ENCODE data around the gene ENOX2. TPM values are rescaled to one million over a fixed set of nuclear protein-coding genes. Genes with fewer than 3 reads are reported as not detected.

Gene ENOX2
- total RNA-seq, 4 donors from 2014 or later = 1.5 to 10.4 (median 4.6) TPM

- no peaks in the 10 kb centered on the region for H3K27me3 ChIP-seq
- no peaks in the 10 kb centered on the region for H3K36me3 ChIP-seq
- in situ Hi-C loops (cut with MboI; ENCODE audit: low pct_ligation_motif_present in 1 of 4, low pct_unique_long_range_greater_than_20kb in 1 of 4, low sequenced_read_pairs in 3 of 4) = no loop called here
- H3K4me1 ChIP-seq = no peaks in the 10 kb centered on the region
- DNase-seq = no peak
- WGBS, 2 donors (ENCODE audit: low coverage in 1 of 2) = 67% methylated on average over 3 of the region's 3 CpGs; no CpG with 5 or more reads in 1 of the 2 donors
- no peak overlapping the region for H3K27ac ChIP-seq
- no peak for TF ChIP-seq POLR2A (IDR thresholded peaks at IDR 0.05)
- TF ChIP-seq, protein P1, sequence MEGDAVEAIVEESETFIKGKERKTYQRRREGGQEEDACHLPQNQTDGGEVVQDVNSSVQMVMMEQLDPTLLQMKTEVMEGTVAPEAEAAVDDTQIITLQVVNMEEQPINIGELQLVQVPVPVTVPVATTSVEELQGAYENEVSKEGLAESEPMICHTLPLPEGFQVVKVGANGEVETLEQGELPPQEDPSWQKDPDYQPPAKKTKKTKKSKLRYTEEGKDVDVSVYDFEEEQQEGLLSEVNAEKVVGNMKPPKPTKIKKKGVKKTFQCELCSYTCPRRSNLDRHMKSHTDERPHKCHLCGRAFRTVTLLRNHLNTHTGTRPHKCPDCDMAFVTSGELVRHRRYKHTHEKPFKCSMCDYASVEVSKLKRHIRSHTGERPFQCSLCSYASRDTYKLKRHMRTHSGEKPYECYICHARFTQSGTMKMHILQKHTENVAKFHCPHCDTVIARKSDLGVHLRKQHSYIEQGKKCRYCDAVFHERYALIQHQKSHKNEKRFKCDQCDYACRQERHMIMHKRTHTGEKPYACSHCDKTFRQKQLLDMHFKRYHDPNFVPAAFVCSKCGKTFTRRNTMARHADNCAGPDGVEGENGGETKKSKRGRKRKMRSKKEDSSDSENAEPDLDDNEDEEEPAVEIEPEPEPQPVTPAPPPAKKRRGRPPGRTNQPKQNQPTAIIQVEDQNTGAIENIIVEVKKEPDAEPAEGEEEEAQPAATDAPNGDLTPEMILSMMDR (IDR thresholded peaks at IDR 0.05) = no peak
- no peak for TF ChIP-seq EP300 (IDR thresholded peaks at IDR 0.05; ENCODE audit: low read depth)
- TF ChIP-seq POLR2AphosphoS5 (IDR thresholded peaks at IDR 0.05) = no peak
- H3K9me3 ChIP-seq = no peaks in the 10 kb centered on the region
- intact Hi-C loops (cut with DNase I; ENCODE audit: low total_unique reads) = no loop called here
- no peak overlapping the region for H3K4me3 ChIP-seq
Measured at GRCh38 chrX:130705591-130705990, 197.4 kb downstream of the ENOX2 start.

DNA sequence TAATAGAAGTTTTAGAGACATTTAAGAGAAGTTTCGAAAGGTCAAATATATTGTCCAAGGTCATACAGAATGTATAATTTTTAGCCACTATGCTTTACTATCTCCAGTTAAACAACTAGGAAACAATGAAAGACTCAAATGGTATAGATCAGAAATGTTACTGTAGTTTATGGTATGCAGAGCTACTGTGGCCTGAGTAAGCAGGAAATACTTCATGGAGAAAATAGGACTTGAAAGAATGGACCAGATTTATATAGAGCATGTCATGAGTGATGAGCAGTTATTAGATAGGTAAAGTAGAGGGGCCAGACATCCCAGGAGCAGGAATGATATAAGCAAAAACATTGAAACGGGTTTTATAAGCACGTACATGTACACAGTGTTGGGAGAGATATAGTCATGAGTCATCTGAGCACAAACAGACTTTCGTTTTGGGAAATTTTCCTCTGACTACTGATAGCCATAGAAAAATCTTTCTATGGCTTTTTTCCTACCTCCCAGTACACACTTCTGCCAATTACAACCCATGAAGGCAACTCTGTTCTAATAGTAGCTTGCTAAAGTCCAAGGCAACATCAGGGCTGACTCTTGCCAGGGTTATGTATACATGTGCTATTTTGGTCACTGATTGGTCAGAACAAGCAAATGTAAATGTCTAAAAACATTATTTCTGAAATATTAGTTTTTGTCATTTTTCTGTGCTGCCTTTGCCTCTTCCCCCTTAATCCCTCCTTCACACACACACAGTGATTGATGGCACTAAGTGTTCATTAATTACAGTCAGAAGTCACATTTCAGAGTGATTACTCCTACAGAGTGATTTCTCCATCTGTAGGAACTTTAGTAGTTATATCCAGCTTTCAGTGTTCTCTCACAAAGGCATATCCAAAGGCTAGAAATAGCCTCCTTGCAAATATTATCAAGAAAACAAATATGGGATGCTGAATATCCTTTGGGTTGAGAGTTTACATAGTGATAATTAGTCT, 198.7 kb downstream of the ENOX2 start:
- Histone ChIP-seq H3K36me3 (no peaks in the 10 kb centered on the region), H3K4me3 (no peak overlapping the region), H3K9me3 (no peaks in the 10 kb centered on the region), H3K27ac (no peak overlapping the region), H3K4me1 (no peaks in the 10 kb centered on the region), H3K27me3 (no peaks in the 10 kb centered on the region)
- intact Hi-C loops (cut with DNase I; ENCODE audit: low total_unique reads) (no loop called here), in situ Hi-C loops (cut with MboI; ENCODE audit: low pct_ligation_motif_present in 1 of 4, low pct_unique_long_range_greater_than_20kb in 1 of 4, low sequenced_read_pairs in 3 of 4) (no loop called here)
- no peak for DNase-seq
- 50 to 100% methylated on average over 1 to 4 of the region's 4 CpGs for WGBS, 2 donors (ENCODE audit: low coverage in 1 of 2)
- no peak for TF ChIP-seq POLR2A (IDR thresholded peaks at IDR 0.05)
- TF ChIP-seq, protein P1 (IDR thresholded peaks at IDR 0.05) = no peak
- TF ChIP-seq EP300 (IDR thresholded peaks at IDR 0.05; ENCODE audit: low read depth) = no peak
- TF ChIP-seq POLR2AphosphoS5 (IDR thresholded peaks at IDR 0.05) = no peak

GRCh38 chrX:130702867-130703707, 199.9 kb downstream of the ENOX2 start:
- in situ Hi-C loops (cut with MboI; ENCODE audit: low pct_ligation_motif_present in 1 of 4, low pct_unique_long_range_greater_than_20kb in 1 of 4, low sequenced_read_pairs in 3 of 4) = no loop called here
- Histone ChIP-seq H3K4me3 (no peak overlapping the region), H3K27me3 (no peaks in the 10 kb centered on the region), H3K36me3 (no peaks in the 10 kb centered on the region), H3K9me3 (no peaks in the 10 kb centered on the region), H3K27ac (no peak overlapping the region), H3K4me1 (no peaks in the 10 kb centered on the region)
- intact Hi-C loops (cut with DNase I; ENCODE audit: low total_unique reads) = no loop called here
- WGBS, 2 donors (ENCODE audit: low coverage in 1 of 2) = 76% methylated on average over 6 of the region's 6 CpGs; no CpG with 5 or more reads in 1 of the 2 donors
- no peak for DNase-seq
- TF ChIP-seq POLR2AphosphoS5 (IDR thresholded peaks at IDR 0.05) (no peak), POLR2A (IDR thresholded peaks at IDR 0.05) (no peak), EP300 (IDR thresholded peaks at IDR 0.05; ENCODE audit: low read depth) (no peak)
- TF ChIP-seq, protein P1 (IDR thresholded peaks at IDR 0.05) = no peak

DNA sequence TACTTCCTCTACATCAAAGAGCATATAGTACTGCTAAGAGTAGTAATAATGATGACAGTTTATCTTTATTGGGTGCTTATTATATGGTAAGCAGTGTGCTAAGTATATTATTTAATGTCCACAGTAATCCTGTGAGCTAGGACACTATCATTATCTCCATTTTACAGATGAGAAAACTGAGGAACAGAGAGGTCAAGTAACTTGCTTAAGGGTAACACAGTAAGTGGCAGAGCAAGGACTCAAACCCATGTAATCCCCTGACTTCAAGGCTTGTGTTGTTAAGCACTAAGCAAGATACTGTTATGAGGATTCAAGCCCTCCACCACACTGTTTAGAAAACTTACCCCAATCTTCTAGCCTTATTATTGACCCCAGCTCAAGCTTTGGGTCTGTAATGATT, 202.4 kb downstream of the ENOX2 start:
- H3K27ac ChIP-seq = no peak overlapping the region
- no peaks in the 10 kb centered on the region for H3K27me3 ChIP-seq
- H3K36me3 ChIP-seq = no peaks in the 10 kb centered on the region
- no peak overlapping the region for H3K4me3 ChIP-seq
- intact Hi-C loops (cut with DNase I; ENCODE audit: low total_unique reads) (no loop called here), in situ Hi-C loops (cut with MboI; ENCODE audit: low pct_ligation_motif_present in 1 of 4, low pct_unique_long_range_greater_than_20kb in 1 of 4, low sequenced_read_pairs in 3 of 4) (no loop called here)
- no peaks in the 10 kb centered on the region for H3K4me1 ChIP-seq
- no peaks in the 10 kb centered on the region for H3K9me3 ChIP-seq
- no peak for TF ChIP-seq POLR2AphosphoS5 (IDR thresholded peaks at IDR 0.05)
- TF ChIP-seq, protein P1 (IDR thresholded peaks at IDR 0.05) = no peak
- TF ChIP-seq POLR2A (IDR thresholded peaks at IDR 0.05) = no peak
- TF ChIP-seq EP300 (IDR thresholded peaks at IDR 0.05; ENCODE audit: low read depth) = no peak
- no peak for DNase-seq
